Activated T-helper 1 cell treated with anti-CD3 and anti-CD28 coated beads, Interleukin-12 subunit alpha, Interleukin-12 subunit beta, Interleukin-2, Interleukin-4 antibody, amounts not matched to agents 30 ng/mL and 10 ng/mL and 1 ng/mL, durations not matched to agents 14 hours and 24 hours and 36 hours (primary cell): Measurements from ENCODE around the gene RANBP1. TPM values are rescaled to one million over a fixed set of nuclear protein-coding genes. Genes with fewer than 3 reads are reported as not detected.

Experiments used
- DNase-seq: peaks from one replicate; pipeline ENCODE4 v3.0.0; 2021; ENCODE audit warnings: low spot score
- H3K27ac Mint-ChIP-seq: one replicate; pipeline ENCODE4 v1.8.0; 2021; ENCODE audit warnings: mild to moderate bottlenecking, mixed read lengths
- H3K27me3 Mint-ChIP-seq: one replicate; pipeline ENCODE4 v1.8.0; 2022; ENCODE audit warnings: mild to moderate bottlenecking, moderate library complexity, mixed read lengths; ENCODE audit not compliant: insufficient read depth
- H3K36me3 Mint-ChIP-seq: one replicate; pipeline ENCODE4 v1.8.0; 2021; ENCODE audit warnings: low read depth, mixed read lengths
- H3K4me1 Mint-ChIP-seq: one replicate; pipeline ENCODE4 v1.8.0; 2021; ENCODE audit warnings: low read depth, mixed read lengths
- H3K4me3 Mint-ChIP-seq: one replicate; pipeline ENCODE4 v1.8.0; 2021; ENCODE audit warnings: mild to moderate bottlenecking, moderate library complexity, mixed read lengths
- H3K9me3 Mint-ChIP-seq: one replicate; pipeline ENCODE4 v1.8.0; 2021; ENCODE audit warnings: mixed read lengths
- intact Hi-C: fragments of 100-400 bp; cut with micrococcal nuclease; formaldehyde crosslinking; loops from one replicate; pipeline ENCODE4 v1.15.1; 2024
- total RNA-seq: library from RNA; stranded (reverse); gene quantifications from 2 replicates; pipeline ENCODE4 v1.2.3, GENCODE V29; 2022

The RANBP1 gene
- total RNA-seq, 1 donor from 2014 or later, result 509 TPM

- intact Hi-C loops, result no loop called here
- Mint-ChIP-seq H3K27me3 (no peaks in the 10 kb centered on the region), H3K4me3 (no peak overlapping the region), H3K27ac (no peak overlapping the region), H3K4me1 (no peaks in the 10 kb centered on the region), H3K9me3 (no peaks in the 10 kb centered on the region), H3K36me3 (peaks cover 34% of the 10 kb centered on the region)
- DNase-seq, result no peak
Observed at GRCh38 chr22:20126284-20127029, 10.6 kb downstream of the RANBP1 start.

- Mint-ChIP-seq H3K4me3 (no peak overlapping the region), H3K27me3 (no peaks in the 10 kb centered on the region), H3K9me3 (no peaks in the 10 kb centered on the region), H3K36me3 (peaks cover 29% of the 10 kb centered on the region), H3K27ac (no peak overlapping the region), H3K4me1 (no peaks in the 10 kb centered on the region)
- DNase-seq, result no peak
- intact Hi-C loops, result no loop called here
Observed at GRCh38 chr22:20127318-20127868, 11.5 kb downstream of the RANBP1 start.

GRCh38 chr22:20127869-20128618 lies 12.1 kb downstream of the RANBP1 start:
- Mint-ChIP-seq H3K4me3 (no peak overlapping the region), H3K36me3 (peaks cover 24% of the 10 kb centered on the region), H3K9me3 (no peaks in the 10 kb centered on the region), H3K27ac (no peak overlapping the region), H3K4me1 (peaks cover 6% of the 10 kb centered on the region), H3K27me3 (no peaks in the 10 kb centered on the region)
- no peak for DNase-seq
- intact Hi-C loops, result no loop called here

- Mint-ChIP-seq H3K4me3 (no peak overlapping the region), H3K9me3 (no peaks in the 10 kb centered on the region), H3K27me3 (no peaks in the 10 kb centered on the region), H3K27ac (peak overlapping the region; percentile 52), H3K4me1 (peaks cover 10% of the 10 kb centered on the region), H3K36me3 (peaks cover 23% of the 10 kb centered on the region)
- DNase-seq, result no peak
- intact Hi-C loops, result no loop called here
Observed at GRCh38 chr22:20128619-20128901, 12.7 kb downstream of the RANBP1 start.

GRCh38 chr22:20128902-20129746 lies 13.2 kb downstream of the RANBP1 start:
- peak overlapping the region; percentile 33 for H3K4me3 Mint-ChIP-seq
- DNase-seq, result peak; percentile 37
- H3K4me1 Mint-ChIP-seq, result peaks cover 10% of the 10 kb centered on the region
- intact Hi-C loops, result loop anchor here (1.0 kb wide), 1 partner anchor 159 kb away; no protein-coding TSS in a partner anchor
- H3K9me3 Mint-ChIP-seq, result no peaks in the 10 kb centered on the region
- H3K27me3 Mint-ChIP-seq, result no peaks in the 10 kb centered on the region
- peaks cover 21% of the 10 kb centered on the region for H3K36me3 Mint-ChIP-seq
- peak overlapping the region; percentile 52 for H3K27ac Mint-ChIP-seq

- Mint-ChIP-seq H3K9me3 (no peaks in the 10 kb centered on the region), H3K4me3 (peak overlapping the region; percentile 33), H3K36me3 (peaks cover 20% of the 10 kb centered on the region), H3K27me3 (no peaks in the 10 kb centered on the region), H3K4me1 (peaks cover 10% of the 10 kb centered on the region), H3K27ac (no peak overlapping the region)
- DNase-seq, result no peak
- intact Hi-C loops, result loop anchor here (1.0 to 2.0 kb wide), 2 partner anchors 109 to 159 kb away; partner anchors contain the start of gene TANGO2
Observed at GRCh38 chr22:20129747-20130014, 13.8 kb downstream of the RANBP1 start.

- no peak for DNase-seq
- H3K27ac Mint-ChIP-seq, result peak overlapping the region; percentile 65
- intact Hi-C loops, result loop anchor here (2.0 kb wide), 1 partner anchor 110 kb away; the partner anchor contains the start of gene TANGO2
- H3K36me3 Mint-ChIP-seq, result peaks cover 15% of the 10 kb centered on the region
- H3K9me3 Mint-ChIP-seq, result no peaks in the 10 kb centered on the region
- H3K27me3 Mint-ChIP-seq, result no peaks in the 10 kb centered on the region
- peaks cover 10% of the 10 kb centered on the region for H3K4me1 Mint-ChIP-seq
- H3K4me3 Mint-ChIP-seq, result peak overlapping the region; percentile 59
Observed at GRCh38 chr22:20130319-20130718, 14.4 kb downstream of the RANBP1 start.

GRCh38 chr22:20130731-20131596 lies 15.1 kb downstream of the RANBP1 start:
- peaks cover 14% of the 10 kb centered on the region for H3K36me3 Mint-ChIP-seq
- intact Hi-C loops, result loop anchor here (1.0 to 2.0 kb wide), 2 partner anchors 14 to 110 kb away; partner anchors contain the start of genes TANGO2 and TRMT2A
- H3K4me1 Mint-ChIP-seq, result peaks cover 10% of the 10 kb centered on the region
- peak overlapping the region; percentile 59 for H3K4me3 Mint-ChIP-seq
- no peaks in the 10 kb centered on the region for H3K9me3 Mint-ChIP-seq
- DNase-seq, result peak; percentile 67
- H3K27me3 Mint-ChIP-seq, result no peaks in the 10 kb centered on the region
- H3K27ac Mint-ChIP-seq, result peak overlapping the region; percentile 61

- Mint-ChIP-seq H3K27me3 (no peaks in the 10 kb centered on the region), H3K36me3 (peaks cover 11% of the 10 kb centered on the region), H3K27ac (peak within 1 kb of the TSS; percentile 61), H3K9me3 (no peaks in the 10 kb centered on the region), H3K4me1 (peaks cover 10% of the 10 kb centered on the region), H3K4me3 (peak within 1 kb of the TSS; percentile 78)
- intact Hi-C loops, result loop anchor here (1.0 to 2.0 kb wide), 2 partner anchors 14 to 111 kb away; partner anchors contain the start of genes TANGO2 and TRMT2A
- DNase-seq, result no peak
Observed at GRCh38 chr22:20131597-20131858, 15.6 kb downstream of the RANBP1 start, which contains the start of gene ZDHHC8. Gene ZDHHC8, plus strand, starts transcription at chr22:20131804. Its CDS starts 144 bp downstream, at chr22:20131948.

- Mint-ChIP-seq H3K4me3 (peak overlapping the region; percentile 78), H3K27ac (peak overlapping the region; percentile 7), H3K36me3 (peaks cover 5% of the 10 kb centered on the region), H3K4me1 (peaks cover 10% of the 10 kb centered on the region), H3K9me3 (no peaks in the 10 kb centered on the region), H3K27me3 (no peaks in the 10 kb centered on the region)
- no peak for DNase-seq
- intact Hi-C loops, result loop anchor here (1.0 to 2.0 kb wide), 2 partner anchors 15 to 111 kb away; partner anchors contain the start of genes TANGO2 and TRMT2A
Observed at GRCh38 chr22:20131859-20132685, 16.2 kb downstream of the RANBP1 start.

GRCh38 chr22:20132686-20133246 lies 16.9 kb downstream of the RANBP1 start:
- H3K4me3 Mint-ChIP-seq, result peak overlapping the region; percentile 78
- no peak for DNase-seq
- H3K27ac Mint-ChIP-seq, result peak overlapping the region; percentile 7
- intact Hi-C loops, result no loop called here
- no peaks in the 10 kb centered on the region for H3K27me3 Mint-ChIP-seq
- H3K4me1 Mint-ChIP-seq, result peaks cover 10% of the 10 kb centered on the region
- H3K36me3 Mint-ChIP-seq, result no peaks in the 10 kb centered on the region
- no peaks in the 10 kb centered on the region for H3K9me3 Mint-ChIP-seq
